ENCODE measurements around the gene PCDH9.

PCDH9 gene

DNA sequence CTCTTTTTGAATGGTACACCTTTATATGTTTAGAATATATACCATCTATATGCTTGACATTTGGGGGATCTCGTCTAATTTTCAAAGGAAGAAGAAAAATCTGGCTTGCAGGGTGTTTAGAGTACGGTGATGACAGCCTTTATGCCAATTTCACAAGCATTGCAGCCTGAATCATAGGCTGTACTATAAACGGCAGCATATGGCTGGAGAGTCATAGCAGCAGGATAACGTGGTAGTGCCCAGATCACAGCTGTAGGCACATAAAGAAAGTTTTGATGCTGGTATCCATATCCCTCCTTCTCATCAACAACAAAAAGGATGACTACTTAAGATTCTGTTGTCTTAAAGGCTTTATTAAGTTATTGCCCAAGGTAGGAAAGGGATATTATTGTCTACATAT, 253.0 kb downstream of the PCDH9 start:
- TF ChIP-seq POLR2AphosphoS5 (IDR thresholded peaks at IDR 0.05; ENCODE audit: low read depth, low read length) (no peak), POLR2A (IDR thresholded peaks at IDR 0.05; ENCODE audit: low read depth, low read length) (no peak), TAF1 (IDR thresholded peaks at IDR 0.05; ENCODE audit: borderline replicate concordance, low read depth, low read length) (no peak)
- FAIRE-seq (no peak), DNase-seq (ENCODE audit: insufficient read length) (no peak)

DNA sequence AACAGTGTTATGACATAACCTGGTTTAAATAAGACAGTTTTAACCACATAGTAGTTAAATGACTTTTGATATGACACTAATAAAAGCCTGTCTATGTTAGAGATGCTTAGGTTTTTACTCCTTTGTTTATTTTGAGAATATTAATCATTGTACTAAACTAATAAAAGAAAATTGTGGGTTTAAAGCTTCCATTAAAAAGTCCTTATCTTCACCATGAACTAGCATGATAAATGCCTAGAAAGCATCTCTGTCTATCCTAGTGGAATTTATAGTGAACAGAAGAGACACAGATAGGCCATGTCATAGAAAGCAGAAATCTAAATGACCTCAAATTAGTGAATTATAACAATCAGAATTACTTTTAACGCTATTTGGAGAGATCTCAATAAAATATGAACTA, 255.2 kb downstream of the PCDH9 start:
- no peak for DNase-seq (ENCODE audit: insufficient read length)
- no peak for TF ChIP-seq TAF1 (IDR thresholded peaks at IDR 0.05; ENCODE audit: borderline replicate concordance, low read depth, low read length)
- no peak for TF ChIP-seq POLR2AphosphoS5 (IDR thresholded peaks at IDR 0.05; ENCODE audit: low read depth, low read length)
- no peak for TF ChIP-seq POLR2A (IDR thresholded peaks at IDR 0.05; ENCODE audit: low read depth, low read length)
- FAIRE-seq, result no peak

DNA sequence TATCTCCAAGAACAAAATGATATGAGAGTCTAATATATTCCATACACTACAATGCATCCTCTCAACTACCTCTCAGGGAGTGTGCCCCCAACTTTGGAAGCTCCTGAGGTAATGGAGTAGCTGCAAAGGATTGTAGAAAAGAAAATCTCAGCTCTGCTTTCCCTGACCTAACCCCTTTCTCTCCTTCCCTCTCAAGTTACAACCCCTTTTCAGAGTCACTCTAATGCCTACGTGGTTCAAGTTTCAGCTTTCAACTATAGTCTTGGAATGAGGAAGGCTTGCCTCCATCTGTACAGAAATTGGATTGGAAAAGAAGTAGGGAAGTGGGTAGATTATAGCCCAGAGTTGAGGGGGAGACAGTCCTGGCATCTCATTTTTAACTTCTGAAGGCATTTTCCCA, 256.0 kb downstream of the PCDH9 start:
- FAIRE-seq (no peak), DNase-seq (ENCODE audit: insufficient read length) (no peak)
- TF ChIP-seq POLR2A (IDR thresholded peaks at IDR 0.05; ENCODE audit: low read depth, low read length) (no peak), POLR2AphosphoS5 (IDR thresholded peaks at IDR 0.05; ENCODE audit: low read depth, low read length) (no peak), TAF1 (IDR thresholded peaks at IDR 0.05; ENCODE audit: borderline replicate concordance, low read depth, low read length) (no peak)

DNA sequence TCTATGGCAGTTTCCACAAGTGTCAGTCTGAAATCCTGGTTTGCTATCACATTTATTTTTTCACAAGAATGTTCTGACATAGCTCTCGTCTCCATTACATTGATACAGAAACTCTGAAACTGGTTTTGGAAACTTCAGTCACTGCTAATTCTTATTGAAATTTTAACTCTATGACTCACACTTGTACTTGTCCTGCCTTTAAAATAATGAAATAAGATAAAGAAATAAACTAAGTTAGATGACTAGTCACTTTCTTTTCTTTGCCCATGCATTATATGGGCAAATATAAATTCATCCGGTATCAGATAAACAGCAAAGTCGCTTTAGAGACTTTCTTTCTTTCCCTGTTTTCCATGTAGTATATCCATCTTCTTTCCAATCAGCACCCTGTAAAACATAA, 257.5 kb downstream of the PCDH9 start:
- no peak for DNase-seq (ENCODE audit: insufficient read length)
- TF ChIP-seq POLR2AphosphoS5 (IDR thresholded peaks at IDR 0.05; ENCODE audit: low read depth, low read length) (no peak), TAF1 (IDR thresholded peaks at IDR 0.05; ENCODE audit: borderline replicate concordance, low read depth, low read length) (no peak), POLR2A (IDR thresholded peaks at IDR 0.05; ENCODE audit: low read depth, low read length) (no peak)
- FAIRE-seq, result no peak

DNA sequence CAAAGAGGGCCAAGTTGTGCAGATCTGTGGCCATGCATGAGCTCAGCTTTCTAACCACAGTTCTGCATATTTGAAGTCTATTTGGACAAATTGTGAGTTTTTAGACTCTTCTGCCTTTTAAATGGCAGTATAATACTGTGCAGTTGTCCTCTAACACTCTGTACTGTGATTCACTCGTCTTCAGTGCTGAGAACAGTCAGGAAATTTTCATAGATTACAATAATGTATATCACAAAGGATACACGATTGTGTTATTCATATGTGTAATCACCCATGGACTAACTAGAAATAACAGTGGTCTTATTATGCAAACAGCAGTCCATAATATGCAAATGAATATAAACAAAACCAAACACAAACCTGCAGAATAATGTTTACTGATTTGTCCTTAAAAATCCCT, 259.1 kb downstream of the PCDH9 start:
- FAIRE-seq (no peak), DNase-seq (ENCODE audit: insufficient read length) (no peak)
- TF ChIP-seq POLR2A (IDR thresholded peaks at IDR 0.05; ENCODE audit: low read depth, low read length), result no peak
- no peak for TF ChIP-seq POLR2AphosphoS5 (IDR thresholded peaks at IDR 0.05; ENCODE audit: low read depth, low read length)
- TF ChIP-seq TAF1 (IDR thresholded peaks at IDR 0.05; ENCODE audit: borderline replicate concordance, low read depth, low read length), result no peak

DNA sequence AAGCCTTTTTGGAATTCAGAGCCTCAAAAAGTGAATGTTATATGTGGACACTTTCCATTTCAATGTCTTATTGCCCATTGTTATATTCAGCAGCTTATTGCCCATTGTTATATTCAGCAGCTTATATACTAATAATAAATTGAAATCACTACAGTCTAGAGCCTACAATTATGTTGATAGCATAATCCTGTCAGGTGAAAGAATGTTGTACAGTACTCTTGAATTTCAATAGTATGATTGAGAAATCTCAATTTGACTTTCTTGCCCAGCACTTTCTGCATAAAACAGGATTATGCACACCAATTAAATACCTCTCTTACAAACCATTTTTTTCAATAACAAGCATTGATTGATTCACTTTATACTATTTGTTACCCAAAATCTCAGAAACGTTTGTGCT, 260.8 kb downstream of the PCDH9 start:
- TF ChIP-seq POLR2A (IDR thresholded peaks at IDR 0.05; ENCODE audit: low read depth, low read length), result no peak
- no peak for TF ChIP-seq TAF1 (IDR thresholded peaks at IDR 0.05; ENCODE audit: borderline replicate concordance, low read depth, low read length)
- no peak for TF ChIP-seq POLR2AphosphoS5 (IDR thresholded peaks at IDR 0.05; ENCODE audit: low read depth, low read length)
- FAIRE-seq, result no peak
- DNase-seq (ENCODE audit: insufficient read length), result no peak

DNA sequence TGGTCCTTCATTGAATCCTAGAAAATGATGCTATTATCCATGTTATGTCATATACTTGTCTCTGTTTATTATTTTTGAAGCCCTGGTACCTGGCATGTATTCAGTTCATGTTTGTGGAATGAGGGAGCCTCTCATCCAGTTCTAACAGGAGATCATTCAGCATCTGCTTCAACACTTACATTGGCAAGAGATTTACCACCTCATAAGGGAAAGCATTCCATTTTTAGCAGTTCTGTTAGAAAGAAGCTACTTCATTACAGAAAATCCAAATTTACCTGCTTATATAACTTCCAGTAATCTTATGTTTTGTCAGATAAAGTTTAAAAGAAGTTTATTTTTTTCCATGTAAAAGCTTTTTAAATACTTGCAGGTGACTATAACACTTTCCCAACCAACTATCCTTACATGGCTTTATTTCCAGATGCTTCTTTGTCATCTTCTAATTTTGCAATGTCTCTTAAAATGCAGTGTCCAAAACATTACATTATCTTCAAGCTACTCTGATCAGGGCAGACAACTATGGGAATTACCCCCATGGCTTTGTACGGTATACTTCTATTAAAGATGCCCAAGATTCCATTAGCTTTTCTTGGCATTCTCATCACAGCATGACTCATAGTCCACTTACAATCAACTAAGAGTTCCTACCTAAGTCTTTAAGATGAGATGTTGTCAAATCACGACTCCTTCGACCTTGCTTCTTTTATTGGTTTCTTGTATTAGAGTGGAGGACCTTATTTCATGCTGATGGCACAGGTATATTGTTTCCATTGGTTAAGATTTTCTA, 262.1 kb downstream of the PCDH9 start:
- DNase-seq (ENCODE audit: insufficient read length) (no peak), FAIRE-seq (no peak)
- TF ChIP-seq POLR2A (IDR thresholded peaks at IDR 0.05; ENCODE audit: low read depth, low read length) (no peak), TAF1 (IDR thresholded peaks at IDR 0.05; ENCODE audit: borderline replicate concordance, low read depth, low read length) (no peak), POLR2AphosphoS5 (IDR thresholded peaks at IDR 0.05; ENCODE audit: low read depth, low read length) (no peak)

DNA sequence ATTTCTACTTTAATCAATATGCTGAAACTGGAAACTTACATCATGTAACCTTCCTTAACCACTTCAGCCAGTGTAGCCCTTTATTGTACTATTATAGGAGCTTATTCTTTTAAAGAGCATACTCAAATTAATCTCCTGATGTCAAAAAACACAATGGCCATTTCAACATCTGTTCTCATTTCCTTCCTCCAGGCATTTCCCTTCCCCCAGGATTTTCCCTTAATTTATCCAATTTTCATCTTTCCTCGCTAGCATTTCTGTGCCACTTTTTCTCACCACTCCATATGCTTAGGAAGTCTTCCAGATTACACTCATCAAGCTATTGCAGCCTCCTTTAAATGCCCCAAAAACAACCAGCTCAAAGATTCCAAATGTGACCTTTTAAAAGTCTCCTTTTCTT, 265.0 kb downstream of the PCDH9 start:
- no peak for DNase-seq (ENCODE audit: insufficient read length)
- FAIRE-seq, result no peak
- TF ChIP-seq POLR2AphosphoS5 (IDR thresholded peaks at IDR 0.05; ENCODE audit: low read depth, low read length), result no peak
- no peak for TF ChIP-seq POLR2A (IDR thresholded peaks at IDR 0.05; ENCODE audit: low read depth, low read length)
- no peak for TF ChIP-seq TAF1 (IDR thresholded peaks at IDR 0.05; ENCODE audit: borderline replicate concordance, low read depth, low read length)

DNA sequence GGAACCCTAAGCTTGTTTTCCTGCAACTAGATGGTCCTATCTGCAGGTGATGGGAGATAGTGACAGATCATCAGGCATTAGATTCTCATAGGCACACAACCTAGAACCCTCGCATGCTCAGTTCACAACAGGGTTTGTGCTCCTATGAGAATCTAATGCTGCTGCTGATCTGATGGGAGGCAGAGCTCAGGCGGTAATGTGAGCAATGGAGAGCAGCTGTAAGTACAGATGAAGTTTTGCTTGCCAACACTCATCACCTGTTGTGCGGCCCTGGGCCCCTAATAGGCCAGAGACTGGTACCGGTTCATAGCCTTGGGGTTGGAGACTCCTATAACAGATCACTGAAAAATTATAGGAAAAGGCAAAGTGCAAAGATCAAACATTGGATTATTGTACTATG, 267.2 kb downstream of the PCDH9 start:
- DNase-seq (ENCODE audit: insufficient read length) (no peak), FAIRE-seq (no peak)
- TF ChIP-seq TAF1 (IDR thresholded peaks at IDR 0.05; ENCODE audit: borderline replicate concordance, low read depth, low read length), result no peak

DNA sequence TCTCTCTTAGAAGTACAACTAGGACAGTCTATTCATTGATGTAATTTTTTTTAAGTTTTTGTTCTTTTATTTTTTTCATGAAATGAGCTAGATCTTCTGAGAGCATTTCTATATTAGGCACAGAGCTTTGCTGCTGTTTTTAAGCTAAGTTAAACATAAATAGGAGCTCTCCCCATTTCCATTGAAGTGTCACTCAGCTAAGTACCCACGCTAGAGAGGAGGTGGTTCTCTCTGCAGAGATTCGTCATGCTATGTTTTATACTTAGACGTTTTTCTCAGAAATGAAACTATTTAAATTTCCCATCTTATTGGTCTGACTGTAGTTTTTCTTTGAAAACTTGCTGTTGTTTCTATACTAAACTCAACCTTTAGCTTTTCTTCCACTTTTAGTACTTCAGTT, 271.5 kb downstream of the PCDH9 start:
- no peak for FAIRE-seq
- no peak for TF ChIP-seq POLR2A (IDR thresholded peaks at IDR 0.05; ENCODE audit: low read depth, low read length)
- TF ChIP-seq TAF1 (IDR thresholded peaks at IDR 0.05; ENCODE audit: borderline replicate concordance, low read depth, low read length), result no peak
- TF ChIP-seq POLR2AphosphoS5 (IDR thresholded peaks at IDR 0.05; ENCODE audit: low read depth, low read length), result no peak
- DNase-seq (ENCODE audit: insufficient read length), result no peak

DNA sequence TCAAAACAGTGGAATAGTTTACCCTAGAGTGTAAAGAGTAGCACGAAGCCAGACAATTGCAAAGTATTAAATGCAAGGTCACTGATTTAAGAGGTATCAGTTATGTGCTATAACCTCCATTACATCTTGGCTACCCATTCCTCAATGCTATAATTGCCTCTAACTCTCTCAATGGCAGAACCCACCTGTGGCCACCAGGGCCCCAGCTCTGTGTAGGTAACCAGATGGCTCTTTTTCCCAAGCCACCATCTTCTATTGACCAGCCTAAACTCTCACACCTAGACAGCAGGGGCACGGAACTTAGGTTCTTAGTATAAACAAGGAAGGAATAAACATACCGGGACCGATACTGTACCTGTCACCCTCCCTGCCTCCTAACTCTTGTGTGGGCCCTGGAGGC, 277.6 kb downstream of the PCDH9 start:
- no peak for TF ChIP-seq POLR2A (IDR thresholded peaks at IDR 0.05; ENCODE audit: low read depth, low read length)
- TF ChIP-seq POLR2AphosphoS5 (IDR thresholded peaks at IDR 0.05; ENCODE audit: low read depth, low read length), result no peak
- TF ChIP-seq TAF1 (IDR thresholded peaks at IDR 0.05; ENCODE audit: borderline replicate concordance, low read depth, low read length), result no peak
- no peak for DNase-seq (ENCODE audit: insufficient read length)
- FAIRE-seq, result no peak

DNA sequence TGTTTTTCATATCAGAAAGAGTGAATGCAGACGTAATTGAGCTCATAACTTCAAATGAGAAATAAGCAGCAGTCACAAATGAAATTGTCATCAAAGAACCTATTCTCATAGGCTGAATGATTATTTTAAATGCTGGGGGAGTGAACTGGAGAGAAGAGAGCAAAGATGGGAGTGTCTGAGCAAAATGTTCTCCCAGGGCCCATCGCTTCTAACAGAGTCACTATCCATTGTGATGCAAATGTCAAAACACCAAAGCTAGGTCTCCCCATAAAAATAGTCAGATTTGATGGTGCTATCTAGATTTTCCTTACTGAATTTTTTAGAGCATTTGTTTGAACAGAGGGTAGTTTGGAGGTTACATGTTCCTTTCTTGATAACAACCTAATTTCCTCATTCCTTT, 278.7 kb downstream of the PCDH9 start:
- no peak for TF ChIP-seq POLR2AphosphoS5 (IDR thresholded peaks at IDR 0.05; ENCODE audit: low read depth, low read length)
- no peak for TF ChIP-seq TAF1 (IDR thresholded peaks at IDR 0.05; ENCODE audit: borderline replicate concordance, low read depth, low read length)
- TF ChIP-seq POLR2A (IDR thresholded peaks at IDR 0.05; ENCODE audit: low read depth, low read length), result no peak
- DNase-seq (ENCODE audit: insufficient read length) (no peak), FAIRE-seq (no peak)
